Measurements from ENCODE around the gene LSM11.
"Not testable (repeated sequence)": the region's sequence is repeated elsewhere in the genome, so short reads cannot be mapped to it uniquely, and the experiment has no call there.

The LSM11 gene

DNA sequence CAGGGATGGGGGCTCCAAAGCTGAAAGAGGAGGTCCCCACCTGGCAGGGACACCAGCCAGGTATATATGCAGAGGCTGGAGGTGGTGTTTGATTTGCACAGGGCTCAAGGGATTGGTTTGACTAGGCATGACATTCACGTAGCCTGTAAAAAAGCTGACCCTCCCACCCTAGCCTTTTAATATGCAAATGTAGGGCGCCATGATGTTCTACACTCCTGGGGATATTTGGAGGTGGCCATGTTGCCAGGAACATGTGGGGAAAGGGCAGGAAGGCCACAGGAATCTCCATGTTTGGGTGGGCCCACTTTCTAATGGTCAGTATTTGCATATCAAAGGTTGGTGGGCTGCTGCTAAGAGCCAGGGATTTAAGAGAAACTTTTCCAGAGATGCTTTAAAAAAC, 24.3 kb upstream of the LSM11 start:
- no peak overlapping the region for H3K27ac ChIP-seq
- no peak for DNase-seq
- no peak overlapping the region for H3K4me3 ChIP-seq (ENCODE audit: low read depth, low read length)
- no peaks in the 10 kb centered on the region for H3K36me3 ChIP-seq (replicated peaks)
- H3K27me3 ChIP-seq (replicated peaks), result no peaks in the 10 kb centered on the region
- TF ChIP-seq, protein P1, sequence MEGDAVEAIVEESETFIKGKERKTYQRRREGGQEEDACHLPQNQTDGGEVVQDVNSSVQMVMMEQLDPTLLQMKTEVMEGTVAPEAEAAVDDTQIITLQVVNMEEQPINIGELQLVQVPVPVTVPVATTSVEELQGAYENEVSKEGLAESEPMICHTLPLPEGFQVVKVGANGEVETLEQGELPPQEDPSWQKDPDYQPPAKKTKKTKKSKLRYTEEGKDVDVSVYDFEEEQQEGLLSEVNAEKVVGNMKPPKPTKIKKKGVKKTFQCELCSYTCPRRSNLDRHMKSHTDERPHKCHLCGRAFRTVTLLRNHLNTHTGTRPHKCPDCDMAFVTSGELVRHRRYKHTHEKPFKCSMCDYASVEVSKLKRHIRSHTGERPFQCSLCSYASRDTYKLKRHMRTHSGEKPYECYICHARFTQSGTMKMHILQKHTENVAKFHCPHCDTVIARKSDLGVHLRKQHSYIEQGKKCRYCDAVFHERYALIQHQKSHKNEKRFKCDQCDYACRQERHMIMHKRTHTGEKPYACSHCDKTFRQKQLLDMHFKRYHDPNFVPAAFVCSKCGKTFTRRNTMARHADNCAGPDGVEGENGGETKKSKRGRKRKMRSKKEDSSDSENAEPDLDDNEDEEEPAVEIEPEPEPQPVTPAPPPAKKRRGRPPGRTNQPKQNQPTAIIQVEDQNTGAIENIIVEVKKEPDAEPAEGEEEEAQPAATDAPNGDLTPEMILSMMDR (IDR thresholded peaks at IDR 0.05; ENCODE audit: low read depth, low read length, missing control alignments), result no peak
- in situ Hi-C loops (cut with HindIII; ENCODE audit: low pct_ligation_motif_present, low sequenced_read_pairs), result no loop called here

DNA sequence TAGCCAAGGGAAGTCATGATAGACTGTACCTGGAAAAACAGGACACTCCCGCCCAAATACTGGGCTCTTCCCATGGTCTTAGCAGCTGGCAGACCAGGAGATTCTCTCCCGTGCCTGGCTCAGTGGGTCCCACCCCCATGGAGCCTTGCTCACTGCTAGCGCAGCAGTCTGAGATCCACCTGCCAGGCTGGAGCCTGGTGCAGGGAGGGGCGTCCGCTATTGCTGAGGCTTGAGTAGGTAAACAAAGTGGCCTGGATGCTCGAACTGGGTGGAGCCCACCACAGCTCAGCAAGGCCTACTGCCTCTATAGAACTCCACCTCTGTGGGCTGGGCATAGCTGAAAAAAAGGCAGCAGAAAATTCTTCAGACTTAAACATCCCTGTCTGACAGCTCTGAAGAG, 22.4 kb upstream of the LSM11 start:
- TF ChIP-seq, protein P1 (IDR thresholded peaks at IDR 0.05; ENCODE audit: low read depth, low read length, missing control alignments), result no peak
- Histone ChIP-seq H3K36me3 (replicated peaks) (no peaks in the 10 kb centered on the region), H3K27me3 (replicated peaks) (no peaks in the 10 kb centered on the region), H3K27ac (no peak overlapping the region), H3K4me3 (ENCODE audit: low read depth, low read length) (no peak overlapping the region)
- in situ Hi-C loops (cut with HindIII; ENCODE audit: low pct_ligation_motif_present, low sequenced_read_pairs), result no loop called here
- DNase-seq, result no peak

DNA sequence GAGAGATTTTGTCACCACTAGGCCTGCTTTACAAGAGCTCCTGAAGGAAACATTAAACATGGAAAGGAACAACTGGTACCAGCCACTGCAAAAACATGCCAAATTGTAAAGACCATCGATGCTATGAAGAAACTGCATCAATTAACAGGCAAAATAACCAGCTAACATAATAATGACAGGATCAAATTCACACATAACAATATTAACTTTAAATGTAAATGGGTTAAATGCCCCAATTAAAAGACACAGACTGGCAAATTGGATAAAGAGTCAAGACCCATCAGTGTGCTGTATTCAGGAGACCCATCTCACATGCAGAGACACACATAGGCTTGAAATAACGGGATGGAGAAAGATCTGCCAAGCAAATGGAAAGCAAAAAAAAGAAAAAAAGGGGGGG, 20.6 kb upstream of the LSM11 start:
- H3K27me3 ChIP-seq (replicated peaks); H3K4me3 ChIP-seq (ENCODE audit: low read depth, low read length); in situ Hi-C loops (cut with HindIII; ENCODE audit: low pct_ligation_motif_present, low sequenced_read_pairs); DNase-seq; H3K36me3 ChIP-seq (replicated peaks); H3K27ac ChIP-seq: not testable (repeated sequence)

DNA sequence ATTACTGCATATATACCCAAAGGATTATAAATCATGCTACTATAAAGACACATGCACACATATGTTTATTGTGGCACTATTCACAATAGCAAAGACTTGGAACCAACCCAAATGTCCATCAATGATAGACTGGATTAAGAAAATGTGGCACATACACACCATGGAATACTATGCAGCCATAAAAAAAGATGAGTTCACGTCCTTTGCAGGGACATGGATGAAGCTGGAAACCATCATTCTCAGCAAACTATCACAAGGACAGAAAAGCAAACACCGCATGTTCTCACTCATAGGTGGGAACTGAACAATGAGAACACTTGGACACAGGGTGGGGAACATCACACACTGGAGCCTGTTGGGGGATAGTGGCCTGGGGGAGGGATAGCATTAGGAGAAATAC, 16.9 kb upstream of the LSM11 start:
- in situ Hi-C loops (cut with HindIII; ENCODE audit: low pct_ligation_motif_present, low sequenced_read_pairs); H3K27me3 ChIP-seq (replicated peaks); H3K4me3 ChIP-seq (ENCODE audit: low read depth, low read length); H3K36me3 ChIP-seq (replicated peaks); DNase-seq; H3K27ac ChIP-seq: not testable (repeated sequence)

DNA sequence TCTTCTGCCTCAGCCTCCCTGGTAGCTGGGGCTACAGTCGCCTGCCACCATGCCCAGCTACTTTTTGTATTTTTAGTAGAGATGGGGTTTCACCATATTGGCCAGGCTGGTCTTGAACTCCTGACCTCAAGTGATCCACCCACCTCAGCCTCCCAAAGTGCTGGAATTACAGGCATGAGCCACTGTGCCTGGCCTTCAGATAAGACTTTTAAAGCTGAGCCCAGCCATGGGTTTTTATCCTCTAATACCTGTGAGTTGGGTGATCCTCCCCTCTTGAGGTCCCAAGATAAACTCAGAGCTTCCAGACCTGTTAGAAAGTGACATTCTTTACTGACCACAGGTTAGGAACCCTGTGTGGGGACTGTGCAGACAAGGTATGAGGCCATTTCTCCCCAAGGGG, 15.7 kb upstream of the LSM11 start:
- DNase-seq; H3K27me3 ChIP-seq (replicated peaks); H3K36me3 ChIP-seq (replicated peaks); H3K4me3 ChIP-seq (ENCODE audit: low read depth, low read length); in situ Hi-C loops (cut with HindIII; ENCODE audit: low pct_ligation_motif_present, low sequenced_read_pairs); H3K27ac ChIP-seq: not testable (repeated sequence)

DNA sequence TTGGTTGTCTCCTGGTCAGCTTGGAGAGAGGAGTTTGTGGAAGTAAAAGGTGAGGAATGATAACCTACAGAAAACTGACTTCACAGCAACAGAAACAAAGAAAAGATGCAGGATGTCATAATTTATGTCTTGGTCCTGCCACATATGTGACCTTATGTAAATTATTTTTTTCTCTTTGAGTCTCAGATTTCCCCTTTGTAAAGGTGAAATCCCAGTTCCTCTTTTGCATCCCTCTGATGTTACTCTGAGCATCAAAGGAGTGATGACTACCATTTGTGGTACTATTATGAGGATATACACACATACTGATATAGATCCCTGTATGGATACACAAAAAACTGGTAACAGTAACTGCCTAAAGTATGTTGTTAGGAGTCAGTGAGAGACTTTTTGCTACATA, 13.7 kb upstream of the LSM11 start:
- DNase-seq, result no peak
- Histone ChIP-seq H3K4me3 (ENCODE audit: low read depth, low read length) (no peak overlapping the region), H3K27me3 (replicated peaks) (no peaks in the 10 kb centered on the region), H3K36me3 (replicated peaks) (peaks cover 8% of the 10 kb centered on the region), H3K27ac (no peak overlapping the region)
- TF ChIP-seq, protein P1 (IDR thresholded peaks at IDR 0.05; ENCODE audit: low read depth, low read length, missing control alignments), result no peak
- in situ Hi-C loops (cut with HindIII; ENCODE audit: low pct_ligation_motif_present, low sequenced_read_pairs), result no loop called here

DNA sequence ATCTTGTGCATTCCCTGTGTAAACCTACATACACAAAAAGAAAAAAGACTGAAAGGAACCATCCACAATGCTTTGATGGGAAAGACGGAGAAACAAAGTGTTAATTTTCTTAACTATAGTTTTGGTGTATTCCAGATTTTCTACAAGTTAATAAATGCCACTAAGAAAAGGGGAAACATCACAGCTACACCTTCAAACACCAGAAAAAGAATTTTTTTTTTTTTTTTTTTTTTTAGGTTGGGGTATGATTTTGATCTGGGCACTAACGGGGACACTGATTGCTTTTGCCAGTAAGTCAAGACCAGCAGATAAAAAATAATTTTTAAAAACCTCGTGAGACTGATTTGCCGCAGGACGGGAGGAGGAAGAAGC, 12.6 kb upstream of the LSM11 start:
- Histone ChIP-seq H3K36me3 (replicated peaks) (peaks cover 11% of the 10 kb centered on the region), H3K4me3 (ENCODE audit: low read depth, low read length) (peak overlapping the region; percentile 78), H3K27ac (peak overlapping the region; percentile 90), H3K27me3 (replicated peaks) (no peaks in the 10 kb centered on the region)
- in situ Hi-C loops (cut with HindIII; ENCODE audit: low pct_ligation_motif_present, low sequenced_read_pairs), result no loop called here
- TF ChIP-seq, protein P1 (IDR thresholded peaks at IDR 0.05; ENCODE audit: low read depth, low read length, missing control alignments), result no peak
- no peak for DNase-seq

Measured in brain microvascular endothelial cell (primary cell).